ENCODE results near the gene FAM107B.

FAM107B gene

GRCh38 chr10:14580671-14581332 lies 193.9 kb downstream of the FAM107B start:
- CTCF ChIA-PET, result interaction anchor here (0.6 kb wide), 1 partner anchor 184 kb away, joined by 4 read pairs; no protein-coding TSS in a partner anchor

GRCh38 chr10:14579405-14579804 lies 195.3 kb downstream of the FAM107B start:
- TF ChIP-seq ZNF530 (tag by site-specific recombination; IDR thresholded peaks at IDR 0.05; ENCODE audit: low read depth) (no peak), PRDM6 (tag by site-specific recombination; IDR thresholded peaks at IDR 0.05) (peak; percentile 19; the same call in 1 of the 2 replicates)
- Histone ChIP-seq H3K4me1 (ENCODE audit: control insufficient read depth, insufficient read depth, low read length) (peaks cover 14% of the 10 kb centered on the region), H3K4me3 (ENCODE audit: low read depth, low read length) (no peak overlapping the region), H3K9me3 (ENCODE audit: control insufficient read depth, insufficient read depth, low read depth, low read length) (no peaks in the 10 kb centered on the region), H3K36me3 (ENCODE audit: control insufficient read depth in 2 of 2, insufficient read depth in 1 of 2, low read length in 2 of 2) (no peaks in the 10 kb centered on the region), H3K27ac (ENCODE audit: extremely low read depth, low read depth, low read length) (no peak overlapping the region)
- ChIA-PET CTCF (no interaction called here), POLR2A (interaction anchor here (0.5 to 1.6 kb wide), 2 partner anchors 8 to 159 kb away, joined by 3 read pairs; no protein-coding TSS in a partner anchor)

More at GRCh38 chr10:14580671-14581332, 193.9 kb downstream of the FAM107B start:
- Histone ChIP-seq H3K9me3 (ENCODE audit: control insufficient read depth, insufficient read depth, low read depth, low read length) (no peaks in the 10 kb centered on the region), H3K36me3 (ENCODE audit: control insufficient read depth in 2 of 2, insufficient read depth in 1 of 2, low read length in 2 of 2) (no peaks in the 10 kb centered on the region), H3K27ac (ENCODE audit: extremely low read depth, low read depth, low read length) (no peak overlapping the region), H3K4me1 (ENCODE audit: control insufficient read depth, insufficient read depth, low read length) (peaks cover 9% of the 10 kb centered on the region; the same call in 1 of the 2 replicates), H3K4me3 (ENCODE audit: low read depth, low read length) (no peak overlapping the region)
- POLR2A ChIA-PET, result no interaction called here
- 0 out of 2 replicates have a peak, but pooled peaks have one; percentile 44 for TF ChIP-seq ZBTB44 (tag by site-specific recombination; IDR thresholded peaks at IDR 0.05)
- TF ChIP-seq ZNF449 (tag by site-specific recombination; IDR thresholded peaks at IDR 0.05), result no peak
- no peak for TF ChIP-seq ZNF629 (tag by site-specific recombination; IDR thresholded peaks at IDR 0.05)

- H3K4me3 ChIP-seq (ENCODE audit: low read depth, low read length), result peak overlapping the region; percentile 13
- ChIA-PET CTCF (interaction anchor here (0.7 kb wide), 1 partner anchor 241 kb away, joined by 3 read pairs; no protein-coding TSS in a partner anchor), POLR2A (interaction anchor here (1.6 kb wide), 1 partner anchor 160 kb away, joined by 3 read pairs; no protein-coding TSS in a partner anchor)
- H3K27ac ChIP-seq (ENCODE audit: extremely low read depth, low read depth, low read length), result no peak overlapping the region
- no peaks in the 10 kb centered on the region for H3K9me3 ChIP-seq (ENCODE audit: control insufficient read depth, insufficient read depth, low read depth, low read length)
- H3K36me3 ChIP-seq (ENCODE audit: control insufficient read depth in 2 of 2, insufficient read depth in 1 of 2, low read length in 2 of 2), result no peaks in the 10 kb centered on the region
- peaks cover 24% of the 10 kb centered on the region for H3K4me1 ChIP-seq (ENCODE audit: control insufficient read depth, insufficient read depth, low read length)
- TF ChIP-seq ZNF48 (tag by site-specific recombination; IDR thresholded peaks at IDR 0.05) (no peak), ZSCAN5A (tag by site-specific recombination; IDR thresholded peaks at IDR 0.05) (no peak), KLF1 (tag by site-specific recombination; IDR thresholded peaks at IDR 0.05) (no peak), PRDM6 (tag by site-specific recombination; IDR thresholded peaks at IDR 0.05) (peak; percentile 30; the same call in 1 of the 2 replicates), YY2 (tag by site-specific recombination; IDR thresholded peaks at IDR 0.05) (no peak), ZNF19 (tag by site-specific recombination; IDR thresholded peaks at IDR 0.05; ENCODE audit: low read depth) (no peak), GLIS1 (tag by site-specific recombination; IDR thresholded peaks at IDR 0.05) (no peak), ZBTB44 (tag by site-specific recombination; IDR thresholded peaks at IDR 0.05) (no peak), ZBTB11 (tag by site-specific recombination; conservative IDR thresholded peaks at IDR 0.05; ENCODE audit: low read depth) (no peak)
Measured at GRCh38 chr10:14578060-14578952, 196.4 kb downstream of the FAM107B start.

Measured in HEK293 (cell line).